GM12865 (cell line): ENCODE data around the gene ADGRB3.

Experiments
- DNase-seq: peaks from one replicate; pipeline ENCODE4 v3.0.0; 2010; ENCODE audit warnings: low read depth
- H3K4me3 ChIP-seq: 2 replicates; pipeline ENCODE4 v1.5.1; 2011; ENCODE audit warnings: mild to moderate bottlenecking, low read depth, low read length, control low read depth
- CTCF ChIP-seq: IDR thresholded peaks from 2 replicates; pipeline ENCODE4 v1.5.1; 2011; ENCODE audit warnings: low read length, control low read depth, low read depth, inconsistent platforms; ENCODE audit not compliant: insufficient read depth; ENCODE audit errors: missing control alignments

The ADGRB3 gene

GRCh38 chr6:69379518-69379917, 744.4 kb downstream of the ADGRB3 start:
- no peak overlapping the region for H3K4me3 ChIP-seq
- TF ChIP-seq CTCF, result no peak
- DNase-seq, result no peak

GRCh38 chr6:69383627-69384026, 748.5 kb downstream of the ADGRB3 start:
- TF ChIP-seq CTCF, result no peak
- no peak for DNase-seq
- no peak overlapping the region for H3K4me3 ChIP-seq

- TF ChIP-seq CTCF, result no peak
- H3K4me3 ChIP-seq, result no peak overlapping the region
- DNase-seq, result no peak
These were observed 751.3 kb downstream of the ADGRB3 start for GRCh38 chr6:69386426-69386825.

DNA sequence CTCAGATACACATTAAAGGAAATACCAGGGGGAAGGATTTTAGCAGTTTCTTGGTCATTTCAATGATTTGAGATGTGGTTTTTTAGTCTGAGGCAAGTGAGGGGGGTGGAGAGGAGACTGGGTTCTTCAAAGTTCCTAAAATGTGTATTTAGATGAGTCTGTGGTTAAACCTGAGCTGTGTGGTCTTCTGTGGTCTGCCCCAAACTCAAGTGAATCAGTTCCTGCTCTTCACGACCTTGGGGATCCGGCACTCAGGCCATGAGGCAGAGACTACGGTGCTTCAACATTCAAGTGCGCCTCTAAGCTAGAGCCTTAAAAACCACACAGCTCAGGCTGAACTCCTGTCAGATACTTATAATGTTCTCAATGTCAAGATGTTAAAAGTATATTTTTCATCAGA, 755.0 kb downstream of the ADGRB3 start:
- H3K4me3 ChIP-seq, result no peak overlapping the region
- peak; percentile 2 for DNase-seq
- TF ChIP-seq CTCF, result no peak

DNA sequence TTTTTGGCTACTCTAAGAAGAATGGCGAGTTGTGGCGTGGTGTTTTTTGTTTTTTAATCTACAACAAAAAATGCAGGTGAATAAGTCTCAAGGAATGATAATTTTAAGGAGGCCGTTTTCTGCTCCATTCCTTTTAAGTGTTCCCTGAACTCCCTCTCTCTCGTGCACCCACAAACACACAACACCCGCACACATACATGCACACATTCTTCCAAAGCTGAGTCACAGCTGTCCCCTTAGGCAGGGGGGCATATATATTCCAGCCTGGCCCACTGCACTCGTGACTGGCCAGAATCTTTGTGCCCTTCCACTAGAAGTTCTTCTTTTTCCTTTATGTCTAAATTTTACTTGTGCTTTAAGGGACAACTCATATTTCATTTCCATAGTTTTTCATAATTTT, 756.0 kb downstream of the ADGRB3 start:
- no peak for DNase-seq
- TF ChIP-seq CTCF, result no peak
- no peak overlapping the region for H3K4me3 ChIP-seq

- TF ChIP-seq CTCF, result no peak
- no peak for DNase-seq
- no peak overlapping the region for H3K4me3 ChIP-seq
These were observed 757.7 kb downstream of the ADGRB3 start for GRCh38 chr6:69392745-69393144.

DNA sequence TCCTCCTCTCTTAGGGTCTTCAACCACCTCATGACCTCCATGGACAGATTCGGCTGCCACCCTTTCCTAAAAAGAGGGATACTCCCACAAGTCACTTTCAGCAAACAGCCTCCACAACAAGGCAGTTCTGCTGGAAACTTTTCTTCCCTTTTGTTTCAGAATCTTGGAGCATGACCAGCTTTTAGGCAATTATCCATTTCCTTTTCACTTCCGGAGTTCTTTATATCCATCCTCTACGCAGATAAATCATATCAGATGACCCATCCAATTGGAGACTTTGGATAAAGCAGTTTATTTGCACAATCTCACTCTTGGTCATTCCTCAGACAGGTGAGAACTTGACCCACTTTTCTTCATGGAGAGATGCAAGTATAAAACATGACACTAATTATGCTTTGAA, 763.2 kb downstream of the ADGRB3 start:
- no peak overlapping the region for H3K4me3 ChIP-seq
- no peak for DNase-seq
- TF ChIP-seq CTCF, result no peak
